ENCODE data around the gene CDNF.

CDNF gene

GRCh38 chr10:14787938-14788337 is 49.9 kb downstream of the CDNF start:
- no peak for DNase-seq (ENCODE audit: low read depth)

- no peak for DNase-seq (ENCODE audit: low read depth)
These were observed 53.3 kb downstream of the CDNF start for GRCh38 chr10:14784459-14785055.

- no peak for DNase-seq (ENCODE audit: low read depth)
These were observed 55.0 kb downstream of the CDNF start for GRCh38 chr10:14782691-14783363.

- no peak for DNase-seq (ENCODE audit: low read depth)
These were observed 56.1 kb downstream of the CDNF start for GRCh38 chr10:14781763-14782162.

GRCh38 chr10:14779001-14779651 is 58.7 kb downstream of the CDNF start:
- DNase-seq (ENCODE audit: low read depth) = no peak

- DNase-seq (ENCODE audit: low read depth) = no peak
These were observed 61.3 kb downstream of the CDNF start for GRCh38 chr10:14776546-14776945.

- DNase-seq (ENCODE audit: low read depth) = no peak
These were observed 62.2 kb downstream of the CDNF start for GRCh38 chr10:14775656-14776055.

GRCh38 chr10:14774797-14775196 is 63.0 kb downstream of the CDNF start, which contains the start of gene FAM107B:
Gene FAM107B, minus strand, starts transcription at chr10:14774897. Its CDS starts 234 bp downstream, at chr10:14774663.
- DNase-seq (ENCODE audit: low read depth) = no peak

- no peak for DNase-seq (ENCODE audit: low read depth)
These were observed 63.6 kb downstream of the CDNF start for GRCh38 chr10:14774214-14774580.

- DNase-seq (ENCODE audit: low read depth) = no peak
These were observed 64.2 kb downstream of the CDNF start for GRCh38 chr10:14773551-14774213.

GRCh38 chr10:14772399-14772798 is 65.4 kb downstream of the CDNF start:
- no peak for DNase-seq (ENCODE audit: low read depth)

- DNase-seq (ENCODE audit: low read depth) = no peak
These were observed 66.9 kb downstream of the CDNF start for GRCh38 chr10:14770927-14771326.

All from activated T-helper 9 cell treated with anti-CD3 and anti-CD28 coated beads, Interleukin-2, amount 50 U/mL, for 16 hours (primary cell).